Prostate gland (tissue), 2 donors: ENCODE measurements around the gene TEAD4.

Experiments used
- CTCF ChIP-seq, 4 experiments: fragments of 200-600 bp in 2 of 4; fragments of 450-650 bp in 2 of 4; sonication (generic) in 2 of 4; IDR thresholded peaks; 1 replicate in 3 of 4; 2 replicates in 1 of 4; pipeline ENCODE4 v1.5.1; 2016 to 2019; ENCODE audit warnings: antibody characterized with exemption in 4 of 4, mild to moderate bottlenecking in 2 of 4, moderate library complexity in 2 of 4
- POLR2A ChIP-seq: fragments of 450-650 bp; IDR thresholded peaks from one replicate; pipeline ENCODE4 v1.6.1; 2016; ENCODE audit warnings: antibody characterized with exemption, mild to moderate bottlenecking

- no peak for TF ChIP-seq CTCF (IDR thresholded peaks at IDR 0.05)
- TF ChIP-seq POLR2A = no peak
These were observed 83.6 kb downstream of the TEAD4 start for GRCh38 chr12:3042826-3043225.
